Right ventricle myocardium inferior (tissue), 1 donor: ENCODE results near the gene RNF141. TPM values are rescaled to one million over a fixed set of nuclear protein-coding genes. Genes with fewer than 3 reads are reported as not detected.
A peak's percentile ranks its signal among the peaks of the same experiment; 100 is the strongest.

Experiments
- ATAC-seq: fragments of 200-7000 bp; cut with Tn5 transposase; one replicate; pipeline ENCODE4 v1.9.1; 2020; ENCODE audit warnings: mild to moderate bottlenecking, moderate library complexity
- DNase-seq: peaks from one replicate; pipeline ENCODE4 v3.0.0; 2021; ENCODE audit errors: missing footprints
- intact Hi-C: fragments of 100-400 bp; cut with DNase I; formaldehyde crosslinking; loops from one replicate; pipeline ENCODE4 v1.11.0; 2022
- total RNA-seq: library from RNA; stranded (reverse); fragmentation: NEBNext Ultra II Directional; extraction: Animal tissue kit (Norgen Biotek cat#: 25700); gene quantifications from one replicate; pipeline ENCODE4 v1.2.1, GENCODE V29; 2021
- donor health status: DM: no; HTN: yes; CAD: no; lungs with severe emphysema.

The RNF141 gene
- total RNA-seq, 1 donor from 2014 or later: 37.9 TPM

GRCh38 chr11:10564696-10565318, 23.8 kb upstream of the RNF141 start:
- no peak for ATAC-seq
- no peak for DNase-seq

GRCh38 chr11:10564030-10564429, 23.0 kb upstream of the RNF141 start:
- DNase-seq (no peak), ATAC-seq (no peak)
- intact Hi-C loops: loop anchor here (10.0 kb wide), 1 partner anchor 91 kb away; no protein-coding TSS in a partner anchor

More at GRCh38 chr11:10564696-10565318, 23.8 kb upstream of the RNF141 start:
- intact Hi-C loops: loop anchor here (5.0 to 10.0 kb wide), 2 partner anchors 90 to 172 kb away; no protein-coding TSS in a partner anchor

DNA sequence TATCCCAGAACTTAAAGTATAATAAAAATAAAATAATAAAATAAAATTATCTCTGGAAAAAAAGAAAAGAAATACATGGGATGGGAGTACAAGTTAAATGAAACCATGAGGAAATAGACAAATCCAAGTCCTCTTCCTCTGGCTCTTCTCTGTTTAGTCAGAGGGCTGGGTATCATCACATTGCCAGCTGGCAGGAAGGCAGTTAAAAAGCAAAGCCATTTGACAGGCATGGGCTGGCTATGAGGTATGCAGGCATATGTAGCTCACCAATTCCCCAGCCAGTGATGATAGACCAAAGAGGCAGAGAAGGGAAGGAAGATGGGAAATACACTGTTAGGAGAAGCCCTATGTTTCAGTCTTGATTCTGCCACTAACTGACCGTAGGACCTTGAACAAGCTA, 21.0 kb upstream of the RNF141 start:
- intact Hi-C loops: loop anchor here (10.0 kb wide), 1 partner anchor 93 kb away; no protein-coding TSS in a partner anchor
- ATAC-seq (no peak), DNase-seq (no peak)

- ATAC-seq (peak; percentile 23), DNase-seq (no peak)
- intact Hi-C loops: loop anchor here (10.0 kb wide), 1 partner anchor 94 kb away; no protein-coding TSS in a partner anchor
These were observed 20.2 kb upstream of the RNF141 start for GRCh38 chr11:10561043-10561818.

DNA sequence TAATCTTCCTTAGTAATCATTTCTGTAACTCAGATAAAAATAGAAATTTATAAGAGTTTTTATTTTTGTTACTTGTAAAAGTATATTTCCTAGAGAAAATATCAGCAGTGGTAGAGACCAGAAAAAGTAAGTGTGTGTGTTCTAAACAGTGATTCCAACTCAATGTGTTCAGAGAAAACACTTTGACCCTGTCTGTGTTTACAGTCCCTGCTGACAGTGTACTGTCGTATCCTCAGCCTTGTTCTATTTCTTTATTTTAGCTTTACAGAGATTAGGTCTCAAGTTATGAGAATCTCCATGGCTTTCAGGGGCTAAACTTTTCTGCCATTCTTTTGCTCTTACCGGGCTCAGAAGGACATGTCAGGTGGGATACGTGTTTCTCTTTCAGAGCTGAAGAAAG, 17.3 kb upstream of the RNF141 start:
- DNase-seq (no peak), ATAC-seq (no peak)
- intact Hi-C loops: no loop called here

- no peak for ATAC-seq
- no peak for DNase-seq
- intact Hi-C loops: no loop called here
These were observed 15.6 kb upstream of the RNF141 start for GRCh38 chr11:10556590-10556989.

GRCh38 chr11:10551845-10552352, 10.9 kb upstream of the RNF141 start:
- intact Hi-C loops: no loop called here
- DNase-seq (no peak), ATAC-seq (no peak)

DNA sequence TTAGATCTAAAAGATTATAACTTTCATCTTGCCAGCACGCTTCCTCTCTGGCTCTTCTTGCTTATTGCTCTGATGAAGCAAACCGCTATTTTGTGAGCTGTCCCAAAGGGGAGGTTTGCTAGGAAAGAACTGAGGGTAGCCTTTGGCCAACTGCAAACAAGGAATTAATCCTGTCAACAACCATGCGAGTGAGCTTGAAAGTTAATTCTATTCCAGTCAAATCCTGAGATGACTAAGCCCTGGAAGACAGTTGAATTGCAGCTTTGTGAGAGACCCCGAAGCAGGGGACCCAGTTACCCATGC, 10.3 kb upstream of the RNF141 start:
- intact Hi-C loops: no loop called here
- DNase-seq: no peak
- ATAC-seq: no peak

- DNase-seq (no peak), ATAC-seq (no peak)
- intact Hi-C loops: no loop called here
These were observed 9.7 kb upstream of the RNF141 start for GRCh38 chr11:10550503-10551289.

- DNase-seq (peak; percentile 42), ATAC-seq (no peak)
- intact Hi-C loops: no loop called here
These were observed 3.8 kb upstream of the RNF141 start for GRCh38 chr11:10544491-10545465.

DNA sequence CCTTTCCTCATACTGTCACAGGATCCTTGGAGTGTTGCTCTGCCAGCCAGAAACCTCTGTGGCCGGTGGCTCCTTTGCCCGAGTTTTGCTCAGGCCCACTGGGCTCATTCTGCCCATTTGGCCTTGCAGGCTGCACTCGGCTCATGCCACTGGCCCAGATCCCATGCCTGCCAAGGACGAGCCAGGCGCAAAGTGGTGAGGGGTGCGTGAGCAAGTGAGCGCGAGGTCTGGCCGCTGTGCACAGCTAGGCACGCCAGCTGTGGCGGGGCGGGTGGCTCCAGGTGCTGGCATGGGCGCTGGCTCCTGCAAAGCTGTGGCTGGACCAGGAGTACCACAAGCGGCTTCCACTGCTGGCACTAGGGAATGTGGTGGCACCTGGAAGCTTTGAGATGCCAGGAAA, 2.8 kb upstream of the RNF141 start:
- no peak for DNase-seq
- intact Hi-C loops: no loop called here
- ATAC-seq: no peak

DNA sequence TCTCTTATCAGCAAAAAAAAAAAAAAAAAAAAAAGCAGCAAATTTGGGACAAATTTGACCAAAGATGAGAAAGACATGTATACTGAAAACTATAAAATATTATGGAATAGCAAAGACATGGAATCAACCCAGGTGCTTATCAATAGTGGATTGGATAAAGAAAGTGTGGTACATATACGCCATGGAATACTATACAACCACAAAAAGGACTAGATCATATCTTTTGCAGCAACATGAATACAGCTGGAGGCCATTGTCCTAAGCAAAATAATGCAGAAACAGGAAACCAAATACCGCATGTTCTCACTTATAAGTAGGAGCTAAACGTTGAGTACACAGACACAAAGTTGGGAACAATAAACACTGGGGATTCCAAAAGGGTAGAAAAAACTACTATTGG, 1.8 kb upstream of the RNF141 start:
- ATAC-seq: no peak
- intact Hi-C loops: no loop called here
- no peak for DNase-seq

- intact Hi-C loops: loop anchor here (1.0 kb wide), 1 partner anchor 194 kb away; no protein-coding TSS in a partner anchor
- ATAC-seq (no peak), DNase-seq (no peak)
These were observed 559 bp upstream of the RNF141 start for GRCh38 chr11:10541561-10541930.

DNA sequence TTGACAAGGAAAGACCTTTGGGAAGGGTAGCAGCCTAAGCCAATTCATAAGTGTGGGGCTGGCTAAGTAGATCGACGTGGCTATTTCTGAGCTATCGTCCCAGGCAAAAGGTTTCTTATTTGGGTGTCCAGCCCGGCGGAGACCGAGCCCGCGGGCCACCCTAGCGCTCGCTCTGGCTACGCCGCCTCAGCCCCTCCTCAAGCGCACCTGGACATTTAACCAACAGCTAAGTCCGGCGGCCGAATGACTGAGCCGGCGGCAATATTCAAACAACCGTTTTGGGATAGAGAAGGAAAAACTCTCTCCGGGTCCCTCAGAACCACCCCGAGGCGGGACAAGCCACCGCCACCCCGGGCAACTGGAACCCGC, 457 bp downstream of the RNF141 start:
- no peak for DNase-seq

DNA sequence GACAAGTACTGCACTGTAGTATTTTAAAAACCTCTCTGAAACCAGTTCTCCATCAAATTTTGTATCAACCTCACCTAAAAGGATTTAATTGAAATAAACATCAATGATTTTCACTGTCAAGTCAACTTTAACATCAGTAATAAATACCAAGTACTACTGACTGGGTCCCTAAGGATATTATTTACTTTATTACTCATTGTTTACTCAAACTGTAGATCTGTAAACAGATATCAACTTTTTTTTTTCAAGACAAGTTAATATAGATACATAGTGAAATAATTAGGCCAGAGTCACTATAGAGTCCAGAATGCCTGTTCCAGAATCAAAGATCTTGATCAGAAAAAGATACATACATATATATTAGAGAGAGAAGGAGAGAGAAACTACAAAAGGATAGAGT, 1.6 kb downstream of the RNF141 start:
- no peak for ATAC-seq
- intact Hi-C loops: no loop called here
- no peak for DNase-seq

More for the DNA sequence above, 457 bp downstream of the RNF141 start:
- intact Hi-C loops: no loop called here
- ATAC-seq: peak; percentile 47

DNA sequence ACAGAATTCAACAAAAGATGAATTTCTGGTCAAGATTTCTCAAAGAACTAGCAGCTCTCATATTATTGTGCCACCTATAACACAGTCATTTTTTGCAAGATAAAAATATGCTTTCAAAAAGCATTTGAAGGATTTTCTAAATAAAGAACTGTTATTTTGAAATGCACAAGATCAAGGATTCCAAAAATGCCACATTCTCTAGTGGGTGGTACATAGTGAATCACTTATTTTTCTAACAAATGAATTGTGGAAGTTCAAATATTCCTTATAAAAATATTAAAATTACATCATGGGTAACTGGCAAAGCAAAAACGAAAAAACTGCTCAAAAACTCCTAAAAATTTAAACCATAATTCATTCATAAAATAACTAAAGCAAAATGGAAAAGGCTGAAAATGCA, 2.1 kb downstream of the RNF141 start:
- no peak for DNase-seq
- intact Hi-C loops: no loop called here
- no peak for ATAC-seq

DNA sequence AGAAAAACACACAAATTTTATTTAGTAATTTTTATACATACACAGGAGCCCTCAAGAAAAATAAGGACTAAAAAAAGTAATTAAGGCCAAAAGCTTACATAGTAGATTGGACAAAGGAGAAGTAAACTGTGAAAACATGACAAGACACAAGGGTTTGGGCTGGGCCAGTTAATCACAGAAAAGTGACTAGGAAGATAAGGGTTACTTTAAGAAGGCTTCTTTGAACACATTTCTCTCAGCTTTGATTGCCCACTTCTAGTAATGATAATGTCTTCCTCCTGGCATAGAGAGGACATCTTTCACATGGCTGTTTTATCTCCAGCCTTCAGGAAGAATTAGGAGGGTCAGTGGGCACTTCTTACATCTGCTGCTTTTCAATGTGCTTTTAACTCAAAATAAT, 3.4 kb downstream of the RNF141 start:
- ATAC-seq (no peak), DNase-seq (no peak)
- intact Hi-C loops: no loop called here

GRCh38 chr11:10534316-10534715, 6.7 kb downstream of the RNF141 start:
- intact Hi-C loops: no loop called here
- ATAC-seq: no peak
- DNase-seq: no peak
